GM12891 (cell line): ENCODE results near the gene TMEM272.

Experiments
- PAX5 ChIP-seq: IDR thresholded peaks from 2 replicates; pipeline ENCODE4 v1.6.1; 2011; ENCODE audit warnings: low read length, moderate library complexity, mild to moderate bottlenecking; ENCODE audit not compliant: insufficient read depth, severe bottlenecking
- POLR2A ChIP-seq: IDR thresholded peaks from 2 replicates; pipeline ENCODE4 v1.6.1; 2011; ENCODE audit warnings: low read depth, low read length, control low read depth
- POLR2AphosphoS5 ChIP-seq: IDR thresholded peaks from 2 replicates; pipeline ENCODE4 v1.6.1; 2011; ENCODE audit warnings: low read depth, low read length, control low read depth

GRCh38 chr13:51811920-51812451 is 33.0 kb downstream of the TMEM272 start:
- TF ChIP-seq POLR2AphosphoS5: no peak
- TF ChIP-seq POLR2A: no peak
- TF ChIP-seq PAX5: no peak
